HepG2 (cell line): ENCODE data around the gene HCAR1.

Experiments used
- ATF2 ChIP-seq: sonication (generic); formaldehyde crosslinking; IDR thresholded peaks from 2 replicates; pipeline ENCODE4 v1.4.0; 2020; ENCODE audit warnings: missing genetic modification reagents
- CREB1 ChIP-seq, 2 experiments: fragments of 450-650 bp in 1 of 2; IDR thresholded peaks; 2 replicates each; pipeline ENCODE4 v1.6.1; 2016 to 2017; ENCODE audit warnings: control low read depth in 1 of 2, mild to moderate bottlenecking in 1 of 2, missing compliant biosample characterization in 1 of 2, missing genetic modification characterization in 1 of 2
- CTCF ChIP-seq: sonication (generic); formaldehyde crosslinking; IDR thresholded peaks from 2 replicates; pipeline ENCODE4 v1.5.0; 2020; ENCODE audit warnings: mild to moderate bottlenecking, missing genetic modification reagents, moderate library complexity
- E2F1 ChIP-seq: sonication (generic); formaldehyde crosslinking; IDR thresholded peaks from 2 replicates; pipeline ENCODE4 v1.5.0; 2020; ENCODE audit warnings: missing genetic modification reagents
- NFE2L1 ChIP-seq: sonication (generic); formaldehyde crosslinking; IDR thresholded peaks from 2 replicates; pipeline ENCODE4 v1.4.0; 2020; ENCODE audit warnings: missing genetic modification reagents, mild to moderate bottlenecking, borderline replicate concordance
- NFIC ChIP-seq: IDR thresholded peaks from 2 replicates; pipeline ENCODE4 v1.6.1; 2012; ENCODE audit warnings: mild to moderate bottlenecking, low read length, inconsistent platforms
- POLR2AphosphoS5 ChIP-seq: IDR thresholded peaks from 2 replicates; pipeline ENCODE4 v1.6.1; 2012; ENCODE audit warnings: low read depth, low read length
- PREB ChIP-seq: sonication (generic); formaldehyde crosslinking; IDR thresholded peaks from 2 replicates; pipeline ENCODE4 v1.4.0; 2020; ENCODE audit warnings: missing genetic modification reagents
- SP1 ChIP-seq, 2 experiments: fragments of 450-650 bp in 1 of 2; sonication (generic) in 1 of 2; formaldehyde crosslinking in 1 of 2; IDR thresholded peaks; 2 replicates each; pipeline versions ENCODE4 v1.4.0 to v1.6.1; 2016 to 2020; ENCODE audit warnings: missing genetic modification reagents in 1 of 2
- USF2 ChIP-seq, 2 experiments: sonication (generic) in 1 of 2; formaldehyde crosslinking in 1 of 2; IDR thresholded peaks; 2 replicates each; pipeline versions ENCODE4 v1.5.1 to v1.6.1; 2011 to 2020; ENCODE audit warnings: borderline replicate concordance in 1 of 2, low read depth in 1 of 2, low read length in 1 of 2, mild to moderate bottlenecking in 1 of 2, missing genetic modification reagents in 1 of 2, moderate library complexity in 1 of 2
- ZBTB49 ChIP-seq: sonication (generic); formaldehyde crosslinking; IDR thresholded peaks from 2 replicates; pipeline ENCODE4 v1.4.0; 2020; ENCODE audit warnings: missing genetic modification reagents, borderline replicate concordance

GRCh38 chr12:122722387-122722786 is 8.3 kb downstream of the HCAR1 start:
- TF ChIP-seq CREB1 (IDR thresholded peaks at IDR 0.05) = no peak
- TF ChIP-seq CREB1 (CRISPR knock-in tag; IDR thresholded peaks at IDR 0.05) = no peak
- no peak for TF ChIP-seq NFIC
- no peak for TF ChIP-seq SP1 (IDR thresholded peaks at IDR 0.05)
- TF ChIP-seq SP1 (CRISPR knock-in tag; IDR thresholded peaks at IDR 0.05) = no peak
- no peak for TF ChIP-seq CTCF
- TF ChIP-seq POLR2AphosphoS5 = no peak
- TF ChIP-seq E2F1 (CRISPR knock-in tag) = no peak
- no peak for TF ChIP-seq NFE2L1 (CRISPR knock-in tag)
- TF ChIP-seq USF2 (IDR thresholded peaks at IDR 0.05; ENCODE audit: low read depth, low read length) = no peak
- no peak for TF ChIP-seq USF2 (CRISPR knock-in tag; IDR thresholded peaks at IDR 0.05; ENCODE audit: borderline replicate concordance)
- no peak for TF ChIP-seq PREB
- no peak for TF ChIP-seq ZBTB49 (CRISPR knock-in tag)
- no peak for TF ChIP-seq ATF2
